Esophagus squamous epithelium (tissue), 5 donors: ENCODE measurements around the gene CACNG1. TPM values are rescaled to one million over a fixed set of nuclear protein-coding genes. Genes with fewer than 3 reads are reported as not detected.

Experiments
- DNase-seq: peaks from one replicate; lab custom pipeline; 2025; lab: John Stamatoyannopoulos, UW
- H3K27ac ChIP-seq, 4 donors: fragments of 200-600 bp; sonication (generic); one replicate each; pipeline ENCODE4 v1.5.1; 2016 to 2019; ENCODE audit warnings: mild to moderate bottlenecking in 1 of 4
- H3K27me3 ChIP-seq, 4 donors: fragments of 200-600 bp; sonication (generic); 1 replicate in 3 of 4; 2 replicates in 1 of 4; pipeline versions ENCODE4 v1.5.1 to v1.6.0; 2017 to 2021; ENCODE audit warnings: antibody characterized with exemption in 1 of 4
- H3K36me3 ChIP-seq, 3 donors: fragments of 200-600 bp; sonication (generic); one replicate each; pipeline ENCODE4 v1.5.1; 2016 to 2019
- H3K4me1 ChIP-seq, 3 donors: fragments of 200-600 bp; sonication (generic); one replicate each; pipeline ENCODE4 v1.5.1; 2017 to 2019
- H3K4me3 ChIP-seq, 4 donors: fragments of 200-600 bp; sonication (generic); 1 replicate in 3 of 4; 2 replicates in 1 of 4; pipeline ENCODE4 v1.5.1; 2016 to 2019; ENCODE audit warnings: mild to moderate bottlenecking in 2 of 4, moderate library complexity in 1 of 4
- H3K9me3 ChIP-seq, 3 donors: fragments of 200-600 bp; sonication (generic); one replicate each; pipeline ENCODE4 v1.5.1; 2016 to 2019
- POLR2A ChIP-seq, 4 donors: fragments of 450-650 bp; IDR thresholded peaks; one replicate each; pipeline ENCODE4 v1.6.1; 2017; ENCODE audit warnings: antibody characterized with exemption in 4 of 4, mild to moderate bottlenecking in 4 of 4, moderate library complexity in 3 of 4
- WGBS, 2 donors: methylation state at CpG; one replicate each; pipeline ENCODE4 v1.1.5; 2018; 5-methylcytosine and 5-hydroxymethylcytosine counted together
- intact Hi-C: fragments of 100-400 bp; cut with DNase I; formaldehyde crosslinking; loops from one replicate; pipeline ENCODE4 v1.15.0; 2022
- total RNA-seq, 4 donors: library from RNA; depleted of rRNA; stranded (reverse); fragments of >200 nt; gene quantifications; one replicate each; pipeline ENCODE4 v1.1.0, GENCODE V29; 2016
- TF ChIP-seq, protein P1 (sequence below), 6 experiments: fragments of 450-650 bp in 4 of 6; fragments of 200-600 bp in 2 of 6; sonication (generic) in 2 of 6; IDR thresholded peaks; one replicate each; pipeline ENCODE4 v1.5.1; 2016 to 2019; ENCODE audit warnings: antibody characterized with exemption in 6 of 6, mild to moderate bottlenecking in 4 of 6, moderate library complexity in 4 of 6
- donor health status: DM: yes; HTN: yes; CAD: no.

CACNG1 gene
- total RNA-seq, 4 donors from 2014 or later = not detected

DNA sequence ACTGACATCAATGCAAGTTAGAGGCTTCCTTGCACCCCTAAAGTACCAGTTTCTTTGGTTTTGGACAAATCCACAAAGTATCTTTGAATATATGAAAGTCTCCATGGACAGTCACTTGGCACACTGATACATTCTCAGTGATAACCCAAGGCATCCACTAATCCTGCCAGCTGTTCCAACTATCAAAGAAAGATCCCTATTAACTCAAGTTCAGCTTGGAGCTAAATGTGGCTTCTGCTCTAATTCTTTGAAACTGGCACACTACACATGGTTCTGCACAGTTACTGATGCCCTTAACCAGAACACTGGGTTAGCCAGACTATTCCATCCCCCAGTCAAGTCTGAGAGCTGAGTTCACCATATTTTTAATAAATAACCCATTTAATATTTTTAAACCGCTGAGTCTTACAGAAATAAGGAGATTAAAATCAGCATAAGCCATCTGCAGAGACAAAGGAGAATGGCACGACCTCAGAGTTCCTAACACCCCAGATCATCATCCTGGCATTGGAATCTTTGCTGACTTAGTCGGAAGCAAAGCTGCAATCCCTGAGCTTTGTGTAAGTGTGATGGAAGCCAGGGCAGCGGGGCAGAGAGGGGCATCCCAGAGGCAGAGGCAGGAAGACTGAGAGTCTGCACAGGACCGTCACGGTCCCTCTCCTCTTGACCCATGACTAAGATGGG is 6.3 kb downstream of the CACNG1 start:
- no peak for DNase-seq
- intact Hi-C loops = no loop called here
- no peak for TF ChIP-seq POLR2A (IDR thresholded peaks at IDR 0.05)
- TF ChIP-seq, protein P1, sequence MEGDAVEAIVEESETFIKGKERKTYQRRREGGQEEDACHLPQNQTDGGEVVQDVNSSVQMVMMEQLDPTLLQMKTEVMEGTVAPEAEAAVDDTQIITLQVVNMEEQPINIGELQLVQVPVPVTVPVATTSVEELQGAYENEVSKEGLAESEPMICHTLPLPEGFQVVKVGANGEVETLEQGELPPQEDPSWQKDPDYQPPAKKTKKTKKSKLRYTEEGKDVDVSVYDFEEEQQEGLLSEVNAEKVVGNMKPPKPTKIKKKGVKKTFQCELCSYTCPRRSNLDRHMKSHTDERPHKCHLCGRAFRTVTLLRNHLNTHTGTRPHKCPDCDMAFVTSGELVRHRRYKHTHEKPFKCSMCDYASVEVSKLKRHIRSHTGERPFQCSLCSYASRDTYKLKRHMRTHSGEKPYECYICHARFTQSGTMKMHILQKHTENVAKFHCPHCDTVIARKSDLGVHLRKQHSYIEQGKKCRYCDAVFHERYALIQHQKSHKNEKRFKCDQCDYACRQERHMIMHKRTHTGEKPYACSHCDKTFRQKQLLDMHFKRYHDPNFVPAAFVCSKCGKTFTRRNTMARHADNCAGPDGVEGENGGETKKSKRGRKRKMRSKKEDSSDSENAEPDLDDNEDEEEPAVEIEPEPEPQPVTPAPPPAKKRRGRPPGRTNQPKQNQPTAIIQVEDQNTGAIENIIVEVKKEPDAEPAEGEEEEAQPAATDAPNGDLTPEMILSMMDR (IDR thresholded peaks at IDR 0.05) = no peak
- Histone ChIP-seq H3K36me3 (no peaks in the 10 kb centered on the region), H3K4me1 (no peaks in the 10 kb centered on the region), H3K4me3 (no peak overlapping the region), H3K27me3 (no peaks in the 10 kb centered on the region), H3K9me3 (peaks cover 0 to 28% (median 17%) of the 10 kb centered on the region in 3 donors), H3K27ac (no peak overlapping the region)
- 81 to 84% methylated on average over 4 to 6 of the region's 6 CpGs for WGBS, 2 donors

DNA sequence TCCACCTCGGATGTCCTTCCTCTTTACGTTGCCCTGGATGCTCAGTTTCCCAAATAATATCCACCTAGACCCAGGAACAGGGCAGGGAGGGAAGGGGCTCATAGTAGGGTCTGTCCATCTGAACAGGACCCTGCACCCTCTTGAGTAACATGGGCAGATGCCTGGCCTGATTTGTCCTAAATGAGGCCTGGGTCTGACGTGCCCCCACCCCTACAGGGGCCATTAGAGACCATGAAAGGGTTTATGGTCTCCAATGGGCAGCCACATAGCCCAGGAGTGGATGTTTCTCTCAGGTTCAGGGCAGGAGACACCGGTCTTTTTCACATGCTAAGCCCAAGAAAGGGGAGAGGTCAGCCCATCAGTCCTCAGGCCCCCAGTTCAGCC is 6.8 kb downstream of the CACNG1 start:
- no peaks in the 10 kb centered on the region for H3K4me1 ChIP-seq

DNA sequence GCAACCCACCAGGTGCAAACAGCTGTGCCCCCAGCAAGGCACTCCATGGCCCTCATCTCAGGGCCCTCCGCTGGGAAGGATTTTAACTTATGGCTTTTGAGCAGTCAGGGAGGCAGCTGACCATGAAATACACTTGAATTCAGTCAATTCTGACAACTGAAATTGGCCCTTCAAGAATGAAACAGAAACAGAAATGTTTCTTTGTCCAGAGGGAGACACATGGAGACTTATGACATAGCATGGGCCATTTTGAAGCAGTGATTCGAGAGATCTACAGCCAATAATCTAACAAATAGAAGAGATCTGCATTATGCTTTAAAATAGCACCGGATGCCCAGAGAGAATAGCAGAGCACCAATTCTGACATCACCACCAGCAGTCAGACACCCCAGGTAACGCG is 7.5 kb downstream of the CACNG1 start:
- TF ChIP-seq POLR2A (IDR thresholded peaks at IDR 0.05) = no peak
- TF ChIP-seq, protein P1 (IDR thresholded peaks at IDR 0.05) = no peak
- no peaks in the 10 kb centered on the region for H3K36me3 ChIP-seq
- no peak overlapping the region for H3K27ac ChIP-seq
- H3K4me1 ChIP-seq = no peaks in the 10 kb centered on the region
- H3K4me3 ChIP-seq = no peak overlapping the region
- WGBS, 2 donors = 90 to 93% methylated on average over 4 to 5 of the region's 5 CpGs
- no peak for DNase-seq
- peaks cover 0 to 28% (median 17%) of the 10 kb centered on the region in 3 donors for H3K9me3 ChIP-seq
- intact Hi-C loops = no loop called here
- H3K27me3 ChIP-seq = no peaks in the 10 kb centered on the region

More for the DNA sequence above, 6.8 kb downstream of the CACNG1 start:
- intact Hi-C loops = no loop called here
- H3K9me3 ChIP-seq = peaks cover 0 to 28% (median 17%) of the 10 kb centered on the region in 3 donors
- no peaks in the 10 kb centered on the region for H3K36me3 ChIP-seq
- H3K4me3 ChIP-seq = no peak overlapping the region
- no peak overlapping the region for H3K27ac ChIP-seq
- WGBS, 2 donors = 80 to 92% methylated on average over 2 to 3 of the region's 4 CpGs
- no peak for TF ChIP-seq POLR2A (IDR thresholded peaks at IDR 0.05)
- TF ChIP-seq, protein P1 (IDR thresholded peaks at IDR 0.05) = no peak
- DNase-seq = no peak
- H3K27me3 ChIP-seq = no peaks in the 10 kb centered on the region

DNA sequence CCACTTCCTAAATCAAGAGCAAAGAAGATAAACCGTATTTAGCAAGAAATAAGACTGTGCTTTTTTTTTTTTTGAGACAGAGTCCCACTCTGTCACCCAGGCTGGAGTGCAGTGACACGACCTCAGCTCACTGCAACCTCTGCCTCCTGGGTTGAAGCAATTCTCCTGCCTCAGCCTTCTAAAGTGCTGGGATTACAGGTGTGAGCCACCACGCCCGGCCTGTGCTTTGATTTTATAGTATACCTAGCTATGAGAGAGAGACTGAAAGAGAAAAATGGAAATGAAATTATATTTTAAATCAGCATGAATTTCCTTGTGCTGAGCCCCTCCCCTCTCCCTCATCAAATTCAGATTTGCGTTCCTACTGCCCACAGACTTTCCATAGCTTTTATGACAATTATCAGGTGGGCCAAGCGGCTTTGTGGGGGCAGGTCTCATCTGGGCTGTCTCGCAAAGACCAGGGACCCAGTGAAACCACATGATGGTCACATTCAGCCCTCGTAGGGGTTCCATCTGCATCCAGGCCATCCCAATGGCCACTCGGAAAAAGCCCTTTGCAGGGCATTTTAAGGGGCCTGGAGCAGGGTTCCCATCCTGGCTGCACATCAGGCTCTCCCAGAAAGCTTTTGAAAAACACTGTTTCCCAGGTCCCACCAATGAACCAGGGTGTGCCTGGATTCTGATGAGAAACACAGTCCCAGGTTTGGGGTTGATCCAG is 8.5 kb downstream of the CACNG1 start:
- Histone ChIP-seq H3K4me1 (no peaks in the 10 kb centered on the region), H3K36me3 (no peaks in the 10 kb centered on the region), H3K27ac (no peak overlapping the region), H3K4me3 (no peak overlapping the region), H3K27me3 (no peaks in the 10 kb centered on the region), H3K9me3 (peaks cover 0 to 26% (median 12%) of the 10 kb centered on the region in 3 donors)
- no peak for TF ChIP-seq POLR2A (IDR thresholded peaks at IDR 0.05)
- TF ChIP-seq, protein P1 (IDR thresholded peaks at IDR 0.05) = no peak
- WGBS, 2 donors = 86 to 88% methylated on average over 7 to 8 of the region's 9 CpGs
- DNase-seq = no peak
- intact Hi-C loops = no loop called here

DNA sequence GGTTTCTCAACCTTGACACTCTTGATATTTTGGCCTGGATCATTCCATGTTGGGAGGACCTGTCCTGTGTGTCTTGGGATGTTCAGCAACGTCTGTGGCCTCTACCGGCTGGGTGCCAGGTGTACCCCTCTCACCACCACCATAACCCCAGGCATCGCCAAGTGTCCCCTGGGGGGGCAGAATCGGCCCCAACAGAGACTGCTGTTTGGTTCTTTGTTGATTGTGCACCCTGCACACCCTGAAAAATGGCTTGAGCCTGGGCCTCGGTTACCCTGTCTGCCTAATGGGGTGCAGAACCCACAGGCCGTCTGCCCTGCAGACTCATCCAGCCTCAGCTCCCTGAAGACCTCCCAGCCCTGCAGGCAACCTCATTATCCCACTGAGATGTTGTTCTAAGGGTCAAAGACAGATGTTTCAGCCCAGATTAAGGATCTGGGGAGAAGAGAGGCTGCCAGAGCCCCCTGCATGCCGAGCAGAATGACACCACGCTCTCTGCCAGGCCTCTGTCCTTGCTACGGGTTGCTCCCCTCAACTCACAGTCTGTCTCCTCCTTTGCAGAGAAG is 9.2 kb downstream of the CACNG1 start:
- no peak for DNase-seq
- Histone ChIP-seq H3K27me3 (no peaks in the 10 kb centered on the region), H3K36me3 (no peaks in the 10 kb centered on the region), H3K9me3 (peaks cover 0 to 19% (median 7%) of the 10 kb centered on the region in 3 donors), H3K4me1 (no peaks in the 10 kb centered on the region), H3K4me3 (no peak overlapping the region), H3K27ac (no peak overlapping the region)
- no peak for TF ChIP-seq POLR2A (IDR thresholded peaks at IDR 0.05)
- TF ChIP-seq, protein P1 (IDR thresholded peaks at IDR 0.05) = no peak
- intact Hi-C loops = no loop called here
- WGBS, 2 donors = 78 to 100% methylated on average over 4 of the region's 9 CpGs
